Measurements from ENCODE around the gene COL11A2.

- TF ChIP-seq CTCF (IDR thresholded peaks at IDR 0.05; ENCODE audit: insufficient read depth, low read length, poor library complexity, severe bottlenecking) (no peak), EZH2phosphoT487 (conservative IDR thresholded peaks at IDR 0.05; ENCODE audit: low read length) (no peak)
These were observed 49.7 kb downstream of the COL11A2 start for GRCh38 chr6:33142501-33143070.

Data from SU-DHL-6 (cell line).